GM18861 (cell line): ENCODE data around the gene SLC39A12.
"Not testable (repeated sequence)": the region's sequence is repeated elsewhere in the genome, so short reads cannot be mapped to it uniquely, and the experiment has no call there.

ENCODE experiments used
- ATAC-seq: cut with Tn5 transposase; IDR thresholded peaks from one replicate; pipeline ENCODE4 v1.9.1; 2021; ENCODE audit not compliant: unreplicated experiment

The SLC39A12 gene

DNA sequence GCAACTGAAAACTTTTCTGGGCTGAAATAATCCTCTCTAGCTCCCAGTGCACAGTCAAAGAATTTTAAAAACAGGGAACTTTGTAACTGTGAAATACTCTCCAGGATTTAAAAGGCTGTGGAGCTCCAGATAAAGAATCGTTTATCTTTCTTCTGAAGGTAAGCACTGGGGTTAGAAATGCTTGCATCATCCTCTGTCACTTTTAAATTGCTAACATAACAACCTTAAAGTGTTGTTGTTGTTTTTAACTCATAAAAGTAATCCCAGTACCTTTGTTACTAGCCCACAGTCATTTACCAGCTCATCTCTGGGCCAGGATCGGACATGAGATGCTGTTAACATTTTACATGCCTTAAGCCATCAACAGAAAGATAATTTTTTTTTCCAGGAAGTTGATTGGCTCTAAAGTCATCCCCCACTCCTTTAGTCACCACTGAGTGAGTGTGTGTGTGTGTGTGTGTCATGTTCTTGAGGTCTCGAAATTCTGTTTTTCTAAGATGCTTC, at the start of gene SLC39A12:
SLC39A12 (plus strand) TSS at position 51 of the 504 bp plus-strand sequence. CDS start 1,359 bp downstream, outside the sequence.
- ATAC-seq = no peak

DNA sequence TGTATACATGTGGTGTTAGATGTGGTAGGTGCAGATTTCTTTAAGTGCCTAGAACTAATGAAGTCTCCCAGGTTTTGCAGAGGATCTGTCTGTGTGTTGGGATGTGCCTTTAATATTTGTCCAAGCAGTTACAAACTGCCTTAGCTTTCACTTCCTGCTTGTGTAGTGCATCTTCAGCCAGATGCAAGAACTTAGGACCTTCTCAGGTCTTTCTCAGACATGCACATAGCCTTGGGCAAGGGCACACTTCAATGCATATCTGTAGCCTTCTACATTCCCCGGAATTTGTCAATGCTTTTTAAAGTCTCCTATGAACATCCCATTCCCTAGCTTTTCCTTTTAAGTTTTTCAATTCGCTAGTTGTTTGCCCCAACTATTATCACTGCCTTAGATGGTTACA, 47.2 kb upstream of the SLC39A12 start:
- ATAC-seq = no peak

DNA sequence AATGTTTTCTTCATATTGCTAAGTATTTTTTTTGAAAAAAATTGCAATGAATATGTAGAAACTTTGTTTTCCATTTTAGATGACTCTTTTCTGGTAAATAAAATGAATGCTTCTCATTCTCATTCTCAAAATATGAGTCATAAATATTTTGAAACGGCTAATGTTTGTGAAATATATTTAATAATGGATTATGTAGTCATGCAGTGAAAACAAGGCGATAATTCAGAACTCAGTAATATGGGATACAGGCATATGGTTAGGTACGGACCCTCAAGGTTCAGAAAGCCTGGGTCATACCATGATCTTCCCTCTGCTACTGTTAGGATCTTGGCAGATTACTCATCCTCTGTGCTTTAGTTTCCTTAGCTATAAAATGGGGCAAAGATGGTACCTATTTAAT, 46.2 kb upstream of the SLC39A12 start:
- no peak for ATAC-seq

DNA sequence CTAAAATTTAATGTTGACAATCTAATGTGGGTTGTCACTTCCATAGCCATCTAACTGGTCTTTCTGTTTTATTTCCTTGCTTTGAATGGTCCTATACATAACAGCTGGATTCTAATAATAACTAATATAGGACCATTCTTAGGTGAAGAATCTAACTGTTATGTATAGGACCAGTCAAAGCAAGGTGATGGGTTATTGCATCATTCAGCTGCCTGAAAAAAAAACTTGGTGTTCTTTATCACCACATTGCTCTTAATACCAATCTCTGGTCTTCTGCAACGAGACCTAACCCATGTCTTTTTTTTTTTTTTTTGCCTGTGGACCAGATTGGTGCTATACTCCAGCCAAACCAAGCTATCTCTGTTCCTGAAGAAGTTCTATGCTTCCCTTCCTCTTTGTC, 45.7 kb upstream of the SLC39A12 start:
- no peak for ATAC-seq

DNA sequence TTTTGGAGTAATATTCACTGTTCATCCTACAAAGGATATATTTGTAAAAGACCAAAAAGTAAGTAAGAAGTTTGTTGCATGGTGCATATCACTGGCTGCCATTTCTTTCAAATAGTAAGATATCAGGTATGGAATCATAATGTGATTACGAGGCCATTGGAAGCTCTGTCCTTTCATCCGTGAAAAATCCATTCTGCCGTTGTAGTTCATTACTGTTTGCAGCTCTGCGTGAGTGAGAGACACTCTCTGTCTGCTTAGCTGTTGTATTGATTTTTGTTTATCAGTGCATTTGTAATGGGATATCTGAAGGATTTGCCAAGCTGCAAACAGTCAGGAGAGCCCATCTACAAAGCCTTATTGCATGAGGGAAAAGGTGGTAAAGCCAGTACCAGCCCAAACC, 44.1 kb upstream of the SLC39A12 start:
- ATAC-seq = no peak

DNA sequence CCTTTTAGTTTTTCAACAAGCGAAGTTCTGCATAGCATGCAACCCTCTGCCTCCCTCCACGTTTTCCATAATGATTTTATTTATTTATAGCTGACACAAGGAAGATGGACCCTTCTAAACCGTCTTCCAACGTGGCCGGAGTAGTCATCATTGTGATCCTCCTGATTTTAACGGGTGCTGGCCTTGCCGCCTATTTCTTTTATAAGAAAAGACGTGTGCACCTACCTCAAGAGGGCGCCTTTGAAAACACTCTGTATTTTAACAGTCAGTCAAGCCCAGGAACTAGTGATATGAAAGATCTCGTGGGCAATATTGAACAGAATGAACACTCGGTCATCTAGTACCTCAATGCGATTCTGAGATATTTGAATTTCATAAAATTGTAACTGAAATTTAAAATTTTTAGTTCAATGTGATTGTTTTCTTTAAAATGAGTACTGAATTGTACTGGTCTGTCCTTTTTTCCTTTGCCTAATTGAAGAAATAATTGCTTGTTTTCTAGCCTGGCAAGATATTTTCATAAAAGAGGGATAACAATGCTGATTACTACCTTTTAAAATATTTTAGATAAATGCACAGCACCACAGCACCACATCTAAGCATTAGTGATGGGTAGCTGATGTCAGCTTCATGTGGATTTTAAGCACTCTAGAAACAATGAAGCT, 41.5 kb upstream of the SLC39A12 start:
- no peak for ATAC-seq

DNA sequence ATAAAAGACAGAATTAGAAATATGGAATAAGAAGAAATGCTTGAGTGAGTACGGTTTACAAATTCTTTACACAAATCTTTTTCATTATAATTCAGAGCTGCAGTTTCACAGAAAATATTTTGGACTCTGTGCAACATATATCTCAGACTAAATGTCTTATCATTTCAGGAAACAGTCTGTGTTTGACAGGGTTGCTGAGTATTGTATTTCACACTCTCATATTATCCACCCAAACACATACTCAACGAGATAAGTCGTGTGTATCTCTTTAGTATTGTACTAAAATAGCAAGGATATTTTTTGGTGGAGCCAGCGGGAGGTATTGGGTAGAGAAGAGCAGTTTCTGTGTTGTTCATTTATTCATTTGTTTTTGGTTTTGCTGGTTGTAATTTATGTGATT, 39.0 kb upstream of the SLC39A12 start:
- ATAC-seq = no peak

DNA sequence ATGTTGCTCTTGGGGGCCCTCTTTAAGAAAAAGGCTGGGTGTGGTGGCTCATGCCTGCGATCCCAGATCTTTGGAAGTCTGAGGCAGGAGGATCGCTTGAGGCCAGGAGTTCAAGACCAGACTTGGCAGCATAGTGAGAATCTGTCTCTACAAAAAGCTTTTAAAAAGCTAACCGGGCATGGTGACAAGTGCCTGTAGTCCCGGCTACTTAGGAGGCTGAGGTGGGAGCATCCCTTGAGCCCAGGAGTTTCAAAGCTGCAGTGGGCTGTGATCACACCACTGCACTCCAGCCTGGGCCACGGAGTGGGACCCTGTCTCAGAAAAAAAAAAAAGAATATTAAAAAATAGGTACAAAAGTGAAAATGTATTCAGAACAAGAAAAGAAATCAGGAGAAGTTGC, 38.1 kb upstream of the SLC39A12 start:
- no peak for ATAC-seq

DNA sequence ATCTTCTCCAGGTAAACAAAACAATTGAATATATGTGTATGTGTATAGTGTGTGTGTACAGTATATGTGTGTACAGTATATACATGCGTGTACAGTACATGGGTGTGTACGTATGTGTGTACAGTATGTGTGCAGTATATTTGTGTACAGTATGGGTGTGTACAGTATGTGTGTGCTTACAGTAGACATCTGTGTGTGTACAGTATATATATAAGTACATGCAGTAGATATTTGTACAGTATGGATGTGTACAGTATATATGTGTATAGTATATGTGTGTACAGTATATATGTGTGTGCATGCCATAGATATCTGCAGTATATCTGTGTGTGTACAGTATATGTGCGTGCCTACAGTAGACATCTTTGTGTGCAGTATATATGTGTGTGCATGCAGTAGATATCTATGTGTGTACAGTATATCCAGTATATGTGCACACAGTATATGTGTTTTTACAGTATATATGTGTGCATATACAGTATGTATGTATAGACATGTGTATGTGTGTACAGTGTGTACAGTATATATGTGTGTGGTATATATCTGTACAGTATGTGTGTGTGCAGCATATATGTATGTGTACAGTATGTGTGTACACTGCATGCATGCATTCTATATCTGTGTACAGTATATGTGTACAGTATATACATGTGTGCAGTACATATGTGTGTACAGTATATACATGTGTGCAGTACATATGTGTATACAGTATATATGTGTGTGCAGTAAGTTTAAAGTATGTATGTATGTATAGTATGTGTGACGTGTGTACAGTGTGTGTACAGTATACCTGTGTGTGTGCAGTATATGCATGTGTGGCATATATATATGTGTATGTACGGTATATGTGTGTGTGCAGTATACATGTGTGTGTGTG, 37.3 kb upstream of the SLC39A12 start:
- no peak for ATAC-seq

DNA sequence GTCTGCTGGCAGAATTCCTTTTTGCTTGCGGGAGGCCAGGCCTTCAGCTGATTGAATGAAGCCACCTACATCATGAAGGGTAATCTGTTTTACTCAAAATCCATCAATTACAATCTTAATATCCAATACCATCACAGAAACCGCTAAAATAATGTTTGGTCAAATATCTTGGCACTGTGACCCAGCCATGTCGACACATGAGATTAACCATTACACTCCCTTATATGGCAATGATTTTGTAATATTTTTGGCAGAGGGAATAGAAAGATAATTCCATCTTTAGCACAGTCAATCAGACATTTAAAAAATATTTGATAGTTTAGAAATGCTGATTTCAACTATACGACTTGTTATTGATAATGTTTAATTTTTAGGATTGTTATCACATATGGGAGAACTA, 36.5 kb upstream of the SLC39A12 start:
- ATAC-seq = no peak

DNA sequence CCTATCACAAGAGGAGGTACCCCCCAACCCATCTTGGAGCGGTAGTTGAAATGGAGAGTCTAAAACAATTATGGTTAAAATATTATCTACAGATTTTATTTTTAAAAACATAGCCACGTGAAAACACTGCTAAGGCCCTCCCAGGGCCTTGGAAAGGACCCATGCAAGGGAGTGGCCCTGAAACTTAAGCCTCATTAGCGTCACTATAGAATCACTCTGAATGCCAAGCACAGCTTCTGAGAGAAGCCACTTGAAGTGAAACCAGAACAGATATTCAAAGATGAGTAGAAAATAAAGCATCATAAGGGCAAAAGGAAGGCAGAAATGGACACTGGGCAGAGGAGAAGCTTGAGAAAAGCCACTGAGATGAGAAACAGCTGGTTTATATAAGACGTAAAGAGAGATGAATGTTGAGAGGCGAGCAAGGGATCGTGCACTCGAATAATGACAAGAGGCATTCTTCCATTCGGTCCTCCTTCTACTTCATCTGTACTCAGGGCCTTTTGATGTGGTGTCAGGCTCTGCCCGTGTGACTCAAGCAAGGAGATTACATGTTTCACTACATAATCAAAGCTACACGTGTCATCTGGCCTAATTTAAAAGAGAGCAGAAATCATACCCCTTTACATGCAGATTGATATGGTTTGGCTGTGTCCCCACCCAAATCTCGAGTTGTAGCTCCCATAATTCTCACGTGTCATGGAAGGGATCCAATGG, 33.4 kb upstream of the SLC39A12 start:
- ATAC-seq = no peak

DNA sequence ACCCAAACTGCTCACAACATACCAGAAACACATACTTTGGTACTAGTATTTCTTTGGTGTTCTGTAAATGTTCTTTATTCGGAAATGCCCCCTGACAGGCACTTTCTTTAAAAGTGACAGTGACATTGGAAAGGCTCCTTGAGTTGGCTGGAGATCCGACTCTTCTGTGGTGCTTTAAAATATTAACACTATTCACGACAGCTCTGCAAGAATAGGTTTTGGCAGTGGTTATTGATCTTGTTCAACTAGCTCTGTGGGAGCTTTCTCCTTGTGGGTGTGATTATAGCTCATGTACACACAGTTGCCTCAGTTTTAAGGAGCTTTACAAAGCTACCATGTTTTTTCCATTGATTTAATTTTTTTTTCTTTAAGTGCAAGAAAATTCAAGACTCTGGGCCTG, 30.3 kb upstream of the SLC39A12 start:
- no peak for ATAC-seq

DNA sequence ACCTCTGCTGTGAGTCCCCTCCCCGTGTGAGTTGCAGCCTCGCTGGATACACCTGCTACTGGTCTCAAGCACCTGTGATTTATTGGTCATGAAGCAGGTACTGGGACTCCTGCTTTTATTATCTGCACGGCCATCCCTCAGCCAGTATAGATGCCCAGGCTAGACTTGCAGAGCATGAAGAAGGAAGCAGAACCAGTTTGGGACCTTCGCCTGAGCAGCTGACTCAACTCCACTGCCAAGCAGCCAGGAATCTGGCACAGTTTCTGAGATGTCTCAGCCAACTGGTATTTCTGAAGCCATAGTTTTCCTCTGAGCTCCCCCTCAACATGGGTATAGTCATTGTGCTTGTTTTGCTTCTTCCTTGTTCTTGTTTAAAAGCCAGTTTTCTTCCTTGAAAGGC, 28.0 kb upstream of the SLC39A12 start:
- ATAC-seq = no peak

DNA sequence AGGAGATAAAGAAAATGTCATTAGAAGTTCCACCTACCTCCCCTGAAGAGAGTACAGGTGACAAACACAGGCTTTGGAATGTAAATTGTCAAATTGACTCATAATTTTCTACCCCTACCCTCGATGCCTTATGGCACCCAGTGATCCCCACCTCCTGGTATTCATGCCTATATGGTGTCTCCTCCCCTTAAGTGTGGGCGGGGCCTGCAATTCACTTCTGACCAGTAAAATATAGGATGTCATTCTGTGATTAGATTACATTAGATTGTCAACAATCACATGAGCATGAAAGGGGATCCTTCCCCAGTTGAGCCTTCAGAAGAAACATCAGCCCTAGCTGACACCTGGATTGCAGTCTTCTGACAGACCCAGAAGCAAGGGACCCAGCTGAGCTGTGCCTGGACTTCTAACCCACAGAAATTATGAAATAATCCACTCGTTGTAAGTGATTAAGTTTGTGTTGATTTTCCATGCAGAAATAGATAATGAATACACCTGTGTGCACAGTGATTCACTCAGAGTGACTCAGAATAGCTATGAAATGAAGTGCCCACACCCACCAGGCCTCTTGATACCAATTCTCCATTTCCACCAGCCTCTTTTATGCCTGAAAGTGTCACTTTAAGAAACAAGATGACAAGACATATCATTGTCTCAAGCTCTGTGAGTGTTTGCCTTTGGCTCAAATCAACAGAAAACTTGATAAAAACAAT, 8.5 kb upstream of the SLC39A12 start:
- no peak for ATAC-seq

DNA sequence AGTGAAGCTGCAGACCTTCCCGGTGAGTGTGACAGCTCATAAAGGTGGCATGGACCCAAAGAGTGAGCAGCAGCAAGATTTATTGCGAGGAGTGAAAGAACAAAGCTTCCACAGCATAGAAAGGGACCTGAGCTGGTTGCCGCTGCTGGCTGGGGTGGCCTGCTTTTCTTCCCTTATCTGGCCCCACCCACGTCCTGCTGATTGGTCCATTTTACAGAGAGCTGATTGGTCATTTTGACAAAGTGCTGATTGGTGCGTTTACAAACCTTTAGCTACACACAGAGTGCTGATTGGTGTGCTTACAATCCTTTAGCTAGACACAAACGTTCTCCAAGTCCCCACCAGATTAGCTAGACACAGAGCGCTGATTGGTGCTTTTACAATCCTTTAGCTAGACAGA, 1.4 kb upstream of the SLC39A12 start:
- ATAC-seq = not testable (repeated sequence)

DNA sequence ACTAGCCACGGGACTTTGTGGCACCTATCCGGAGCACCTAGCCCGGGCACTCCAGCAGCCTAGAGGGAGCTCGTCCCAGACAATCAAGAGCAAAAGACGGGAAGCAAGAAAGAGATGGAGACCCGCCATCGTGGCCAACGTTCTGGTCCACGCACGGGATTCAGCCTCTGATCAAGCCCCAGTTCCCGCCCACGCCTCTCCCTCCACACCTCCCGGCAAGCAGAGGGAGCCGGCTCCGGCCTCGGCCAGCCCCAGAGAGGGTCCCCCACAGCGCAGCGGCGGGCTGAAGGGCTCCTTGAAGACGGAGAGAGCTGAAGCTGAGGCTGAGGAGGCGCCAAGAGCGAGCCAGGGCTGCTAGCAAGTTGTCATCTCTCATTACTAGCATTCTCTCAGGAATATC, 992 bp upstream of the SLC39A12 start:
- no peak for ATAC-seq

DNA sequence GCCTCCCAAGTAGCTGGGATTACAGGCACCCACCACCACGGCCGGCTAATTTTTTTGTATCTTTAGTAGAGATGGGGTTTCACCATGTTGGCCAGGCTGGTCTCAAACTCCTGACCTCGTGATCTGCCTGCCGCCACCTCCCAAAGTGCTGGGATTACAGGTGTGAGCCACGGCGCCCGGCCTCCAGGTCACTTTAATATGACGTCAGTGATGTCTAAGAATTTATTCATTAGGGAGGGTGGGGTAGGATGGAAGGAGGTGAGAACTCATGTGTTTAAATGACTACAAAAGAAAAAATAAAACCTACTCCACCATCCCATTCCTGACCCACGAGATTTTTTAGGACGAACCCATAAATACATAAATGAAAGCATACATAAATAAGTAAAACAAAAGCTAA, 2.7 kb downstream of the SLC39A12 start:
- ATAC-seq = not testable (repeated sequence)

DNA sequence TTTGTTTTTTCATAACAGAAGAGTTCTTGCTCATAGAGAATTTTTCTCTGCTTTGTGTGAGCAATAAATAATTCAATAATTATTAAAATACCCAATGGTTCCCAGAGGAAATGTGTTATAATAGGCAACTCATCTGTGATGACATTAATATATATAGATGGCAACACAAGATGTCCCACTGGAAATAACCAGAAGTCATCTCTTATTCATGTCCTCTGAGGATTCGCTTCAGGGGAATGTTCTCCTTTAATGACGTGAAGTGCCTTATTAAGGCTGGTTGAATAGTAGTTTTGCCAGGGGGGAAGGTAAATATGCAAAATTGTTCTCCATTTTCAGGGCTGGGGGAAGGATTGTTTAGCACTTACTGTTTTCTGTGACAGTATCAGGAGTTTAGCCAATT, 3.1 kb downstream of the SLC39A12 start:
- ATAC-seq = no peak

DNA sequence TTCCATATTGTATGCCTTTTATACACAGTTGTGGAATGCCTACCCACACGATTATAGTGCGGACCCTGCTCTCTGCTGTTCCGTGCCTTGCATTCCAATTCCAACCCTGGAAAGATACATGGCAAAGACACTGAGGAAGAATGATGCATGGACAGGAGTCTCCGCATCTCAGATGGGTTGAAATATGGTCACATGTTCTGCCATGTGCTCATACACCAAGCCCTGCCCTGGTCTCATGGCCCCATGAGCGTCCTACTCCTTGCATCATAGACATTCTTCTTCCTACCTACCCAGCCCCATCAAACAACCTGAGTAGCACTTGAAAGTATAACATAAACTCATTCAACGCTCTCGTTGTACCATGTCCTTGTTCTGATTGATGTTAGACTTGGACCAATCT, 6.3 kb downstream of the SLC39A12 start:
- no peak for ATAC-seq

DNA sequence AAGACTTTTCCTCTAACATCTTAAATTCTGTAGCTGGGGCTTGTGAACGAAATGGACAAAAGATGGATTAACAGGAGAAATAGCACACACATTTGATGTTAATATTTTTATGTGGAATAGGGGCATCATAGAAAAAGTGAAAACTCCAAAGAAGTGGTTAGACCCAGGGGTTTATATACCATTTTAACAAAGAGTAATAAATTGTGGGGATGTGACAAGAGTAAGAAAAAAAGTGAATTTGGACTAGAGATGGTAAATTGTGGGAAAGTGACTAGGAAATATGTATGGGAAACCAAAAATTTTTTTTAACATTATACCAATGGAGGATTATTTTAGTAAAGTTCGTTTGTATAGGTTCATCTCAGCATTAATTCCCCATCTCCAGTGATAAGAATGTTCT, 8.2 kb downstream of the SLC39A12 start:
- ATAC-seq = no peak
